GM19372 (cell line): ENCODE results near the gene PRAMEF12.
"Not testable (repeated sequence)": the region's sequence is repeated elsewhere in the genome, so short reads cannot be mapped to it uniquely, and the experiment has no call there.

Experiments
- ATAC-seq: cut with Tn5 transposase; IDR thresholded peaks from one replicate; pipeline ENCODE4 v1.9.1; 2021; ENCODE audit warnings: mild to moderate bottlenecking, low read depth, moderate library complexity; ENCODE audit not compliant: unreplicated experiment

PRAMEF12 gene

GRCh38 chr1:12773438-12773837, at the start of gene PRAMEF12:
Gene PRAMEF12 (plus strand): TSS chr1:12773738. CDS start chr1:12774868, 1,130 bp downstream.
- no peak for ATAC-seq

- no peak for ATAC-seq
These were observed 45.1 kb upstream of the PRAMEF12 start for GRCh38 chr1:12728391-12728790.

GRCh38 chr1:12730156-12730555, 43.4 kb upstream of the PRAMEF12 start:
- ATAC-seq, result no peak

- not testable (repeated sequence) for ATAC-seq
These were observed 42.5 kb upstream of the PRAMEF12 start for GRCh38 chr1:12731084-12731483.

- no peak for ATAC-seq
These were observed 38.9 kb upstream of the PRAMEF12 start for GRCh38 chr1:12734651-12735050.

GRCh38 chr1:12738934-12739333, 34.6 kb upstream of the PRAMEF12 start:
- ATAC-seq, result no peak

GRCh38 chr1:12739613-12740012, 33.9 kb upstream of the PRAMEF12 start:
- ATAC-seq, result no peak

- ATAC-seq, result no peak
These were observed 31.6 kb upstream of the PRAMEF12 start for GRCh38 chr1:12741946-12742345.

- ATAC-seq, result no peak
These were observed 28.2 kb upstream of the PRAMEF12 start for GRCh38 chr1:12745126-12745991.

GRCh38 chr1:12745992-12746323, 27.6 kb upstream of the PRAMEF12 start, which contains the start of gene CFAP107:
Gene CFAP107 (plus strand): TSS chr1:12746200. CDS start chr1:12746431, 231 bp downstream.
- no peak for ATAC-seq

- no peak for ATAC-seq
These were observed 24.7 kb upstream of the PRAMEF12 start for GRCh38 chr1:12748778-12749355.

- no peak for ATAC-seq
These were observed 18.8 kb upstream of the PRAMEF12 start for GRCh38 chr1:12754738-12755137.

GRCh38 chr1:12756273-12756672, 17.3 kb upstream of the PRAMEF12 start:
- ATAC-seq, result no peak

- no peak for ATAC-seq
These were observed 16.6 kb upstream of the PRAMEF12 start for GRCh38 chr1:12756768-12757413.

GRCh38 chr1:12757836-12758235, 15.7 kb upstream of the PRAMEF12 start:
- ATAC-seq, result no peak

- ATAC-seq, result no peak
These were observed 13.2 kb upstream of the PRAMEF12 start for GRCh38 chr1:12760256-12760795.

- ATAC-seq, result no peak
These were observed 11.8 kb upstream of the PRAMEF12 start for GRCh38 chr1:12761781-12762180.

GRCh38 chr1:12762766-12763165, 10.8 kb upstream of the PRAMEF12 start:
- no peak for ATAC-seq

GRCh38 chr1:12763479-12763878, 10.1 kb upstream of the PRAMEF12 start:
- no peak for ATAC-seq

- no peak for ATAC-seq
These were observed 9.5 kb upstream of the PRAMEF12 start for GRCh38 chr1:12764016-12764415.

GRCh38 chr1:12769031-12769430, 4.5 kb upstream of the PRAMEF12 start:
- no peak for ATAC-seq
